ENCODE data around the gene GNB1.
"Not testable (repeated sequence)": the region's sequence is repeated elsewhere in the genome, so short reads cannot be mapped to it uniquely, and the experiment has no call there.

GNB1 gene

DNA sequence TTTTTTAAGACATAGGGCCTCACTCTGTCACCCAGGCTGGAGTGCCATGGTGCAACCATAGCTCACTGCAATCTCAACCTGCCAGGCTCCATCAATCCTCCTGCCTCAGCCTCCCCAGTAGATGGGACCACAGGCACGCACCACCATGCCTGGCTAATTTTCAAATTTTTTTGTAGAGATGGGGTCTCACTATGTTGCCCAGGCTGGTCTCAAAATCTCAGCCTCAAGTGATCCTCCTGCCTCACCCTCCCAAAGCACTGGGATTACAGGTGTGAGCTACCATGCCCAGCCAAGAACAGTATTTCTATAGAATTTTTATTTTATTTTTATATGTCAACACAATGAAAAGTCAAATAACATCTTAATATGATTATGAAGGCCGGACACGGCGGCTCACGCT, 10.9 kb downstream of the GNB1 start:
- DNase-seq: no peak
- TF ChIP-seq POLR2A (IDR thresholded peaks at IDR 0.05; ENCODE audit: low read length) (no peak), GATA1 (IDR thresholded peaks at IDR 0.05; ENCODE audit: low read depth, low read length) (no peak)

DNA sequence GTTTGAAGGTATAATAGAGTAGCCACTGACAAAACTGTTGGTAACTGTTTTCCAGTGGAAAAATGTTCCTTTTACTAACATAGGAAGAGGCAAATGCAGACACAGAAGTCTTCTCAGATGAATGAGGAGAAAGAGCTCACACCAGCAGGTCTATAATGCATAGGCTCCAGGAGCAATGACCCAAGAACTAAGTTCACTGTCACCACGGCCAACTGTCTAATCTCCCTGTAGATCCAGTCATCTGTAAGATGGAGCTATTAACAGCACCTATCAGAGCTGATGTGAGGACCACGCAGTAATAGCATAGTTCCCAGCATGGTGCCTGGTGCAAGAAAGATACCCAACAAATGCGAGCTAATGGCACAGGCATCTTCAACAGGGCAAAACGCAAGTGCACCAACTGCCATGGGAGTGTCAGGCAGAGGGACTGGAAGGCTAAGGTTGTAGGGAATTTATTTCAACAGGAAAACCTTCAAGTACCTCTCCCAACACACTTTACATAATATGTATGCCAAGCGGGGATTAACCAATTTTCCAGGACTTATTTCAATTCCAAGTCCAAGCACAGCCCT, 12.9 kb downstream of the GNB1 start:
- no peak for TF ChIP-seq POLR2A (IDR thresholded peaks at IDR 0.05; ENCODE audit: low read length)
- TF ChIP-seq GATA1 (IDR thresholded peaks at IDR 0.05; ENCODE audit: low read depth, low read length): no peak
- DNase-seq: no peak

GRCh38 chr1:1876335-1876930, 14.5 kb downstream of the GNB1 start:
- TF ChIP-seq GATA1 (IDR thresholded peaks at IDR 0.05; ENCODE audit: low read depth, low read length) (no peak), POLR2A (IDR thresholded peaks at IDR 0.05; ENCODE audit: low read length) (no peak)

GRCh38 chr1:1875932-1876331, 15.0 kb downstream of the GNB1 start:
- no peak for DNase-seq
- TF ChIP-seq POLR2A (IDR thresholded peaks at IDR 0.05; ENCODE audit: low read length): no peak
- TF ChIP-seq GATA1 (IDR thresholded peaks at IDR 0.05; ENCODE audit: low read depth, low read length): no peak

More at GRCh38 chr1:1876335-1876930, 14.5 kb downstream of the GNB1 start:
- no peak for DNase-seq

- DNase-seq: no peak
- TF ChIP-seq GATA1 (IDR thresholded peaks at IDR 0.05; ENCODE audit: low read depth, low read length) (no peak), POLR2A (IDR thresholded peaks at IDR 0.05; ENCODE audit: low read length) (no peak)
Observed at GRCh38 chr1:1874901-1875300, 16.0 kb downstream of the GNB1 start.

- DNase-seq: no peak
- TF ChIP-seq GATA1 (IDR thresholded peaks at IDR 0.05; ENCODE audit: low read depth, low read length) (no peak), POLR2A (IDR thresholded peaks at IDR 0.05; ENCODE audit: low read length) (no peak)
Observed at GRCh38 chr1:1873186-1873585, 17.7 kb downstream of the GNB1 start.

- DNase-seq: no peak
- no peak for TF ChIP-seq POLR2A (IDR thresholded peaks at IDR 0.05; ENCODE audit: low read length)
- TF ChIP-seq GATA1 (IDR thresholded peaks at IDR 0.05; ENCODE audit: low read depth, low read length): no peak
Observed at GRCh38 chr1:1872329-1872994, 18.4 kb downstream of the GNB1 start.

- DNase-seq: no peak
- no peak for TF ChIP-seq POLR2A (IDR thresholded peaks at IDR 0.05; ENCODE audit: low read length)
- TF ChIP-seq GATA1 (IDR thresholded peaks at IDR 0.05; ENCODE audit: low read depth, low read length): no peak
Observed at GRCh38 chr1:1869469-1869868, 21.4 kb downstream of the GNB1 start.

- DNase-seq: no peak
- TF ChIP-seq POLR2A (IDR thresholded peaks at IDR 0.05; ENCODE audit: low read length) (no peak), GATA1 (IDR thresholded peaks at IDR 0.05; ENCODE audit: low read depth, low read length) (no peak)
Observed at GRCh38 chr1:1867164-1867563, 23.7 kb downstream of the GNB1 start.

DNA sequence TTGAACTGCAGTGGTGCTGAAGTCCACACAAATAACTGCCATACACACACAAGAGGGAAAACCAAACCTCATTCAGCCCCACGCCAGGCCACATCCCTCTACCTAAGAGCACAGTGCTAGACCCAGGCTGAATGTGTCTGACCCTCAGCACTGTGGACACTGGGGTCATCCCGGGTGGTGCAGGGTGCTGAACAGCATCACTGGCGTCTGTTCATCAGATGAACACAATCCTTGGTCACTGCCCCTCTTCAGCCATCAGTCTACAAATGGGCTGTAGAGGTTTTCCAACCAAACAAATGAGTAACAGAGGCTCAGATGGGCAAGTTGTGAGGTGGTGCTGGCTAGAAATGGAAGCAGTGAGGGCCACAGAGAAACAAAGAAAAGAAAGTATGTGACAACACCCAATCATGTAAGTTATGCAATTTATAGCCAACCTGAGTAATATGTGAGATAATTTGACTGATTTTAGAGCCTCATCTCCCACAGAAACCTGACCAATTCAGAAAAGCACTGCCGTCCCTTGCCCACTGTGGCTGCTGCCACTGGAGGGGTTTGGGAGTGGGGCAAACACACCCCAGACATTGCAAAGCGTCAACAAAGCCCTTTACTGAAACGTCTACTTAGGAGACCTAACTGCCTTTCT, 27.9 kb downstream of the GNB1 start:
- TF ChIP-seq POLR2A (IDR thresholded peaks at IDR 0.05; ENCODE audit: low read length) (no peak), GATA1 (IDR thresholded peaks at IDR 0.05; ENCODE audit: low read depth, low read length) (no peak)
- DNase-seq: no peak

DNA sequence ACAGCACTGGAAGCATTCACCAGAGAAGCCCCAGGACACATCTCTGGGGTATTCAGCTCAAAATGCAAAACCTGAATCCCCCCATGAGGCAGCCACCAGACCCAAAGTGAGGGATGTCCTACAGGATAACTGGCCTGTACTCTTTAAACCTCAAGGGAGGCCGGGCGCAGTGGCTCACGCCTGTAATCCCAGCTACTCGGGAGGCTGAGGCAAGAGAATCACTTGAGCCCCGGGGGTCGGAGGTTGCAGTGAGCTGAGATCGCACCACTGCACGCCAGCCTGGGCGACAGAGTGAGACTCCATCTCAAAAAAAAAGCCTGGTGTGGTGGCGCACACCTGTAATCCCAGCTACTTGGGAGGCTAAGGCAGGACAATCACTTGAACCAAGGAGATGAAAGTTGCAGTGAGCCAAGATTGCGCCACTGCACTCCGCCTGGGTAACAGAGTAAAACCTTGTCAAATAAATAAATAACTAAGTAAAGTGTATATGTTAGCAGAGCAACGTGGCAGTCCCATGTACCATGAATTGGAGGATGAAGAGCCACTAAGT, 29.1 kb downstream of the GNB1 start:
- not testable (repeated sequence) for DNase-seq

DNA sequence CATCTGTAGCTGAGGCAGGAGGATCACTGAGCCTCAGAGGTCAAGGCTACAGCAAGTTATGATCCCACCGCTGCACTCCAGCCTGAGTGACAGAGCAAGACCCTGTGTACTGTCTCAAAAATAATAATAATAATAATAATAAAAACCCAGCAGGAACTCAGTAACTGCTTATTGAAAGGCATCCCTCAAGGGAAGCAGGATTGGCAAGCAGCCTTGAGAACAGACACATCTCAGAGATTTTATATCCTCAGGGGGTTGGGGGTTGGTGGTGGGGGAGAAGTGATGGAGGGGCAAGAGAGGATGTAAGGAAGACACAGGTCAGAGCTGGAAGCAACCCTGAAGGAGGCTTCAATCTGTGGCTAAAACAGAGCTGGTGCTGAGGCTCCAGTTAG, 29.6 kb downstream of the GNB1 start:
- TF ChIP-seq POLR2A (IDR thresholded peaks at IDR 0.05; ENCODE audit: low read length): no peak
- no peak for TF ChIP-seq GATA1 (IDR thresholded peaks at IDR 0.05; ENCODE audit: low read depth, low read length)
- no peak for DNase-seq

- DNase-seq: not testable (repeated sequence)
Observed at GRCh38 chr1:1859970-1860697, 30.8 kb downstream of the GNB1 start.

All from erythroblast (primary cell).